ENCODE measurements around the gene PCNA. TPM values are rescaled to one million over a fixed set of nuclear protein-coding genes. Genes with fewer than 3 reads are reported as not detected.

PCNA gene
- total and polyA plus RNA-seq, 7 experiments from 2014 or later: 21.6 to 392 (median 40.9) TPM

DNA sequence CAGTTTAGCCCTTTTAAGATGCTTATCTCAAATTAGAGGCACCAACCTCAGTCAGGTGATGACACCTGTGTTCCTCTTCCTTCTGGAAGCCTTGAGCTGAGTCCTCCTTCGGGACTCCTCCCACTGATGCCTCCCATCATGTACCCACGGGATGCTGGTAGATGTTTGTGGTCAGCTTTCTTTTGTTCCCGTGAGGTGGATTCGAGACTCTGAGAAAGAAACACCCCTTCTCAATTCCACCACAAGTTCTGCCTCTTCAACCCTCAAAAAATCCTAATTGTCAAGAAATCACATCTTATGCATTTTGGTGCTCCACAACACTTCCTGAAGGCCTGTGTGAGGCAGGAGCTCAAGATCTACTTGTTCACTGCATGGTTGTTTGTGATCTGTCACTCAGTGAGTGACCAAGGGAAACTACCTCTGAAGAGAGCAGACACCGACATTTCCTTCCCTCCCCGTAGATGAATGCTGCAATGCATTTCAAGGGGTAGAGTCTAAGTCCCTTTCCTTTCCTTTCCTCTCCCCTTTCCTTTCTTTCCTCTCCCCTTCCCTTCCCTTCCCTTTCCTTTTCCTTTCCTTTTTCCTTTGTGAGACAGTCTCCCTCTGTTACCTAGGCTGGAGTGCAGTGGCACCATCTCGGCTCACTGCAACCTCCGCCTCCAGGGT is 50.5 kb downstream of the PCNA start:
- no peaks in the 10 kb centered on the region for H3K9me3 Mint-ChIP-seq
- DNase-seq (no peak), ATAC-seq (no peak)
- H3K36me3 Mint-ChIP-seq: peaks cover 0 to 13% (median 0%) of the 10 kb centered on the region in 5 donors
- H3K36me3 ChIP-seq (ENCODE audit: control insufficient read depth in 2 of 3, insufficient read depth in 3 of 3, low read length in 3 of 3): no peaks in the 10 kb centered on the region
- CTCF ChIA-PET: no interaction called here
- H3K27ac ChIP-seq (ENCODE audit: low read depth, low read length): no peak overlapping the region
- H3K9me3 ChIP-seq (ENCODE audit: control insufficient read depth in 2 of 3, low read length in 3 of 3): no peaks in the 10 kb centered on the region
- H3K4me3 ChIP-seq (ENCODE audit: low read length): no peak overlapping the region
- intact Hi-C loops (cut with micrococcal nuclease): loop anchor here in 1 of 2 donors (1.0 kb wide), 2 partner anchors 9 to 13 kb away; no protein-coding TSS in a partner anchor
- peak overlapping the region in 1 of 9 donors; percentile 72 for H3K27ac Mint-ChIP-seq
- no peaks in the 10 kb centered on the region for H3K27me3 ChIP-seq (ENCODE audit: control insufficient read depth in 2 of 2, insufficient read depth in 2 of 2, low read length in 2 of 2)
- peaks cover 0 to 42% (median 4%) of the 10 kb centered on the region in 7 donors for H3K4me1 Mint-ChIP-seq
- H3K4me3 Mint-ChIP-seq: peak overlapping the region in 1 of 10 donors; percentile 66
- H3K27me3 Mint-ChIP-seq: no peaks in the 10 kb centered on the region
- H3K4me1 ChIP-seq (ENCODE audit: control insufficient read depth in 2 of 2, insufficient read depth in 2 of 2, low read length in 2 of 2): no peaks in the 10 kb centered on the region
- POLR2A ChIA-PET: interaction anchor here (0.6 kb wide), 1 partner anchor 42 kb away, joined by 3 read pairs; no protein-coding TSS in a partner anchor

DNA sequence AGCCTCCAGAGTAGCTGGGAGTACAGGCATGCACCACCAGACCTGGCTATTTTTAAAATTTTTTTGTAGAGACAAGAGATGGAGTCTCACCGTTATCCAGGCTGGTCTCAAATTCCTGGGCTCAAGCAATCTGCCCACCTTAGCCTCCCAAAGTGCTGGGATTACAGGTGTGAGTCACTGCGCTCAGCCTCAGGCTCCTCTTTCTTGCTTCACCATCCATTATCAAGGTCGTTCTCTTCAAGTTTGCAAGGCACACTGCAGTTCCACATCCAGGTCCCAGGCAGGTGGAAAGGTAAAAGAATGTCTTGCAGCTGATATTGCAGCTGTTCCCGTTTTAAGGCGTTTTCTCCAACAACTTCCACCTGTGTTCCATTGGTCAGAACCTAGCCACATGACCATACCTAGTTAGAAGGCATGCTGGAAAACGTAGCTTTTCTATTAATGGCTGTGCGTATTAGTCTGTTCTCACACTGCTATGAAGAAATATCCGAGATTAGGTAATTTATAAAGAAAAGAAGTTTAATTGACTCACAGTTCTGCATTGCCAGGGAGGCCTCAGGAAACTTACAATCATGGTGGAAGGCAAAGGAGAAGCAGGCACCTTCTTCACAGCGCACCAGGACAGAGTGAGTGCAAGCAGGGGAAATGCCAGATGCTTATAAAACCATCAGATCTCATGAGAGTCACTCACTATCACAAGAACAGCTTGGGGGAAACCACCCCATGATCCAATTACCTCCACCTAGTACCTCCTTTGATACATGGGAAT is 51.7 kb downstream of the PCNA start:
- Mint-ChIP-seq H3K4me1 (peaks cover 0 to 30% (median 3%) of the 10 kb centered on the region in 7 donors), H3K36me3 (peaks cover 0 to 13% (median 0%) of the 10 kb centered on the region in 5 donors), H3K27ac (no peak overlapping the region), H3K4me3 (peak overlapping the region in 1 of 10 donors; percentile 12), H3K27me3 (no peaks in the 10 kb centered on the region), H3K9me3 (no peaks in the 10 kb centered on the region)
- H3K4me3 ChIP-seq (ENCODE audit: low read length): no peak overlapping the region
- ChIA-PET POLR2A (interaction anchor here (0.6 kb wide), 1 partner anchor 43 kb away, joined by 3 read pairs; no protein-coding TSS in a partner anchor), CTCF (no interaction called here)
- H3K27ac ChIP-seq (ENCODE audit: low read depth, low read length): no peak overlapping the region
- DNase-seq (no peak), ATAC-seq (no peak)
- no peaks in the 10 kb centered on the region for H3K27me3 ChIP-seq (ENCODE audit: control insufficient read depth in 2 of 2, insufficient read depth in 2 of 2, low read length in 2 of 2)
- no peaks in the 10 kb centered on the region for H3K4me1 ChIP-seq (ENCODE audit: control insufficient read depth in 2 of 2, insufficient read depth in 2 of 2, low read length in 2 of 2)
- intact Hi-C loops (cut with micrococcal nuclease): no loop called here
- no peaks in the 10 kb centered on the region for H3K36me3 ChIP-seq (ENCODE audit: control insufficient read depth in 2 of 3, insufficient read depth in 3 of 3, low read length in 3 of 3)
- no peaks in the 10 kb centered on the region for H3K9me3 ChIP-seq (ENCODE audit: control insufficient read depth in 2 of 3, low read length in 3 of 3)

DNA sequence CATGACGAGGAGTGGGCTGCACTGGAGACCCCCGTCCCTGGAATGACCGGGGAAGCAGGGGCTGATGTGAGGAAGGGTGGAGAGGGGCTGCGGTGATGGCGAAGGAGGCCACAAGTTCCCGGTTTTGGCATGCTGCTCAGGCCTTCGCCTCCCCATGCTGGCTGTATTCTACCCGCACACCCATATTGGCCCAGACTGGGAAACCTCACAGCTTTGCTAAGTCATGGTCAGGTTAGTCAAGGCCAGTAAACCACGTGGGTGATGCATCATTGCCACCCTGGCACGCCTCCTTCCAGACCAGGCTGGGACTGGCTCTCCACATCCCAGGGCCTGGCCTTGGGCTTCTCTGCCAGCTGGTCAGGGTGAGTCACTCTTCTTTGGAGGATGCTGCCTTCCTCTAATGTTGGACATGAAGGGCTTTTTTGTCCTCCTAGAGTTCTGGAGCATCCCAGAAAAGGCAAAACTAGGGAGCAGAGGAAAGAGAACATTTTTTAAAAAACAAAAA is 53.8 kb downstream of the PCNA start:
- ChIA-PET POLR2A (interaction anchor here (0.7 kb wide), 1 partner anchor 579 kb away, joined by 7 read pairs; no protein-coding TSS in a partner anchor), CTCF (no interaction called here)
- Histone ChIP-seq H3K4me1 (ENCODE audit: control insufficient read depth in 2 of 2, insufficient read depth in 2 of 2, low read length in 2 of 2) (no peaks in the 10 kb centered on the region), H3K27ac (ENCODE audit: low read depth, low read length) (no peak overlapping the region), H3K36me3 (ENCODE audit: control insufficient read depth in 2 of 3, insufficient read depth in 3 of 3, low read length in 3 of 3) (no peaks in the 10 kb centered on the region), H3K27me3 (ENCODE audit: control insufficient read depth in 2 of 2, insufficient read depth in 2 of 2, low read length in 2 of 2) (no peaks in the 10 kb centered on the region), H3K9me3 (ENCODE audit: control insufficient read depth in 2 of 3, low read length in 3 of 3) (no peaks in the 10 kb centered on the region), H3K4me3 (ENCODE audit: low read length) (no peak overlapping the region)
- H3K9me3 Mint-ChIP-seq: no peaks in the 10 kb centered on the region
- peaks cover 0 to 13% (median 0%) of the 10 kb centered on the region in 5 donors for H3K36me3 Mint-ChIP-seq
- peaks cover 0 to 36% (median 4%) of the 10 kb centered on the region in 7 donors for H3K4me1 Mint-ChIP-seq
- no peak overlapping the region for H3K27ac Mint-ChIP-seq
- intact Hi-C loops (cut with micrococcal nuclease): no loop called here
- DNase-seq (peak in 1 of 9 donors; percentile 15), ATAC-seq (peak; percentile 93)
- H3K4me3 Mint-ChIP-seq: no peak overlapping the region
- H3K27me3 Mint-ChIP-seq: no peaks in the 10 kb centered on the region

DNA sequence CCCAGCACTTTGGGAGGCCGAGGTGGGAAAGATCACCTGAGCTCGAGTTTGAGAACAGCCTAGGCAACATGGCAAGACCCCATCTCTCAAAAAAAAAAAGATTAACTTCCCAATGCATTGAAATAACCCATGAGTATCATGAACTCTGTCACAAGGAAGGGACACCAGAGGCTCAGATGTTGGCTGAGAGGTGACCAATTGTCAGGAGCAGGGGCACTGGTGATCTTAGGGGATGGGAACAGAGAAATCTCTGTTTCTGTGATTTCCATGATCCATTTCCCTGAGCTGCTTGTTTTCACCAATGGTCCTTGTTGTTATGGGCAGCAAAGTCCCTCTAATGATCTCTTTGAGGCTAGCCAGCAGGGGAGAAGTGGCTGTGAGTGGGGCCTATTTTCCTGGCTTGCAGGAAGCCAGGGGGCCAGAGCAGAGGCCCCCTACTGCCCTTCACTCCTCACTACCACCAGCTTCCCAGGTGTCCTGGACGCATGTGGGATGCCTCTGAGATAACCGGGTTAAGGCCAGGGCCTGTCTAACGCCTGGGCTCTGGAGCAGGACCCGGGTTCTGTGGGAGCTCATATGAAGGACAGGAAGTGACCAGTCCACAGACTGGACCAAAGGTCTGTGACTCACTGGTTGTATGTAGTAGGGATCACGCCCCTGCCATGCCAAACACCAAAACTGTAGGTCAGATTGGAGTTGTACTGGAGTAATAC is 54.4 kb downstream of the PCNA start:
- no peak overlapping the region for H3K27ac ChIP-seq (ENCODE audit: low read depth, low read length)
- H3K36me3 ChIP-seq (ENCODE audit: control insufficient read depth in 2 of 3, insufficient read depth in 3 of 3, low read length in 3 of 3): no peaks in the 10 kb centered on the region
- H3K4me1 ChIP-seq (ENCODE audit: control insufficient read depth in 2 of 2, insufficient read depth in 2 of 2, low read length in 2 of 2): no peaks in the 10 kb centered on the region
- H3K9me3 Mint-ChIP-seq: no peaks in the 10 kb centered on the region
- no peaks in the 10 kb centered on the region for H3K9me3 ChIP-seq (ENCODE audit: control insufficient read depth in 2 of 3, low read length in 3 of 3)
- H3K4me3 Mint-ChIP-seq: no peak overlapping the region
- H3K27me3 ChIP-seq (ENCODE audit: control insufficient read depth in 2 of 2, insufficient read depth in 2 of 2, low read length in 2 of 2): no peaks in the 10 kb centered on the region
- no peak overlapping the region for H3K27ac Mint-ChIP-seq
- no peak overlapping the region for H3K4me3 ChIP-seq (ENCODE audit: low read length)
- peaks cover 0 to 39% (median 4%) of the 10 kb centered on the region in 7 donors for H3K4me1 Mint-ChIP-seq
- ATAC-seq: peak; percentile 64
- ChIA-PET POLR2A (interaction anchor here (0.7 kb wide), 1 partner anchor 579 kb away, joined by 7 read pairs; no protein-coding TSS in a partner anchor), CTCF (interaction anchor here (0.6 kb wide), 1 partner anchor 105 kb away, joined by 3 read pairs; no protein-coding TSS in a partner anchor)
- peaks cover 0 to 13% (median 0%) of the 10 kb centered on the region in 5 donors for H3K36me3 Mint-ChIP-seq
- intact Hi-C loops (cut with micrococcal nuclease): no loop called here
- no peaks in the 10 kb centered on the region for H3K27me3 Mint-ChIP-seq
- no peak for DNase-seq

Other genes with a start within 250 kb of the PCNA start
- 10 to 100 TPM; 19.2 to 32.4 (median 29.6) TPM for gene SLC23A2, start 118.4 kb downstream of the PCNA start, total RNA-seq
- gene SLC23A2, start 118.4 kb downstream of the PCNA start, polyA plus RNA-seq: 1 to 10 TPM; 7.6 to 8.1 TPM
- 10 to 100 TPM; 48.5 to 91.7 (median 75.5) TPM for gene TMEM230, start 6.9 kb downstream of the PCNA start, total RNA-seq
- gene TMEM230, start 6.9 kb downstream of the PCNA start, polyA plus RNA-seq: 100 to 1,000 TPM; 187 to 192 TPM
- 10 to 100 TPM; 48.3 to 58.3 (median 57.8) TPM for gene CDS2, start 7.0 kb upstream of the PCNA start, total RNA-seq
- 10 to 100 TPM; 34.9 to 37.8 TPM for gene CDS2, start 7.0 kb upstream of the PCNA start, polyA plus RNA-seq
- gene PROKR2, start 197.0 kb upstream of the PCNA start, total RNA-seq: not detected
- not detected for gene PROKR2, start 197.0 kb upstream of the PCNA start, polyA plus RNA-seq

Measured in naive thymus-derived CD4-positive, alpha-beta T cell (primary cell).